Mesenchymal stem cell (in vitro differentiated cells and primary cell): ENCODE data around the gene TAF3.

Source experiments
- DNase-seq: peaks from one replicate; pipeline ENCODE4 v3.0.0-alpha.2; 2013
- H2AFZ ChIP-seq: one replicate; pipeline ENCODE4 v1.6.1; 2013; ENCODE audit warnings: low read depth, mild to moderate bottlenecking, control low read depth, inconsistent platforms, low read length, moderate library complexity
- H2AK5ac ChIP-seq: 2 replicates; pipeline ENCODE4 v1.6.1; 2013; ENCODE audit warnings: low read length, moderate library complexity, mild to moderate bottlenecking, inconsistent platforms; ENCODE audit not compliant: severe bottlenecking
- H2BK120ac ChIP-seq: one replicate; pipeline ENCODE4 v1.6.1; 2013; ENCODE audit warnings: low read depth, mild to moderate bottlenecking, inconsistent platforms, low read length, moderate library complexity
- H2BK12ac ChIP-seq, 2 experiments: one replicate each; pipeline ENCODE4 v1.6.1; 2013; ENCODE audit warnings: inconsistent platforms in 2 of 2, low read length in 2 of 2, mild to moderate bottlenecking in 2 of 2, moderate library complexity in 2 of 2, control low read depth in 1 of 2
- H2BK15ac ChIP-seq: one replicate; pipeline ENCODE4 v1.6.1; 2013; ENCODE audit warnings: mild to moderate bottlenecking, low read depth, inconsistent platforms; ENCODE audit not compliant: poor library complexity, severe bottlenecking
- H2BK5ac ChIP-seq: 2 replicates; pipeline ENCODE4 v1.6.1; 2013; ENCODE audit warnings: low read depth, mild to moderate bottlenecking, low read length, control low read depth, inconsistent platforms; ENCODE audit not compliant: poor library complexity, severe bottlenecking
- H3K14ac ChIP-seq, 2 experiments: one replicate each; pipeline ENCODE4 v1.6.1; 2013; ENCODE audit warnings: inconsistent platforms in 2 of 2, low read length in 2 of 2, control low read depth in 1 of 2, mild to moderate bottlenecking in 1 of 2, moderate library complexity in 1 of 2
- H3K18ac ChIP-seq, 2 experiments: one replicate each; pipeline ENCODE4 v1.6.1; 2013; ENCODE audit warnings: inconsistent platforms in 2 of 2, low read length in 2 of 2, control low read depth in 1 of 2, low read depth in 1 of 2, mild to moderate bottlenecking in 1 of 2
- H3K23ac ChIP-seq, 2 experiments: one replicate each; pipeline ENCODE4 v1.6.1; 2013; ENCODE audit warnings: inconsistent platforms in 2 of 2, low read length in 2 of 2, mild to moderate bottlenecking in 2 of 2, moderate library complexity in 2 of 2, control low read depth in 1 of 2
- H3K27ac ChIP-seq: 2 replicates; pipeline ENCODE4 v1.5.1; 2013; ENCODE audit warnings: mild to moderate bottlenecking, moderate library complexity, low read length, control low read depth, inconsistent platforms; ENCODE audit not compliant: poor library complexity, severe bottlenecking
- H3K27me3 ChIP-seq, 2 experiments: 2 replicates each; pipeline versions ENCODE4 v1.6.1 to v1.7.0; 2013; ENCODE audit warnings: low read length in 2 of 2, mild to moderate bottlenecking in 2 of 2, moderate library complexity in 2 of 2, control low read depth in 1 of 2, inconsistent platforms in 1 of 2; ENCODE audit not compliant: control insufficient read depth in 1 of 2, insufficient read depth in 1 of 2
- H3K36me3 ChIP-seq, 2 experiments: 2 replicates each; pipeline versions ENCODE4 v1.6.1 to v1.7.0; 2013; ENCODE audit warnings: low read length in 2 of 2, control low read depth in 1 of 2, inconsistent platforms in 1 of 2, low read depth in 1 of 2, mild to moderate bottlenecking in 1 of 2; ENCODE audit not compliant: insufficient read depth in 2 of 2, control insufficient read depth in 1 of 2
- H3K4ac ChIP-seq, 2 experiments: one replicate each; pipeline ENCODE4 v1.6.1; 2013; ENCODE audit warnings: inconsistent platforms in 2 of 2, low read length in 2 of 2, mild to moderate bottlenecking in 2 of 2, moderate library complexity in 2 of 2, control low read depth in 1 of 2, low read depth in 1 of 2
- H3K4me1 ChIP-seq: 2 replicates; pipeline ENCODE4 v1.6.1; 2013; ENCODE audit warnings: low read depth, low read length, control low read depth; ENCODE audit not compliant: control insufficient read depth, insufficient read depth
- H3K4me2 ChIP-seq: 2 replicates; pipeline ENCODE4 v1.6.1; 2013; ENCODE audit warnings: low read length, mild to moderate bottlenecking, inconsistent platforms; ENCODE audit not compliant: poor library complexity, severe bottlenecking
- H3K4me3 ChIP-seq, 2 experiments: 2 replicates each; pipeline versions ENCODE4 v1.5.1 to v1.7.0; 2013; ENCODE audit warnings: low read length in 2 of 2, mild to moderate bottlenecking in 2 of 2, control low read depth in 1 of 2, low read depth in 1 of 2; ENCODE audit not compliant: insufficient read depth in 1 of 2
- H3K79me1 ChIP-seq: replicated peaks from 2 replicates; pipeline ENCODE4 v1.6.1; 2013; ENCODE audit warnings: mild to moderate bottlenecking, control low read depth, low read length, inconsistent platforms; ENCODE audit not compliant: poor library complexity, severe bottlenecking
- H3K9ac ChIP-seq: 2 replicates; pipeline ENCODE4 v1.7.0; 2013; ENCODE audit warnings: mild to moderate bottlenecking, low read length, moderate library complexity
- H3K9me3 ChIP-seq: 2 replicates; pipeline ENCODE4 v1.7.0; 2013; ENCODE audit warnings: mild to moderate bottlenecking, low read length; ENCODE audit not compliant: control insufficient read depth
- H4K8ac ChIP-seq: one replicate; pipeline ENCODE4 v1.6.1; 2013; ENCODE audit warnings: inconsistent platforms, mild to moderate bottlenecking, low read length, moderate library complexity
- H4K91ac ChIP-seq: one replicate; pipeline ENCODE4 v1.6.1; 2013; ENCODE audit warnings: mild to moderate bottlenecking, low read length, inconsistent platforms
- WGBS: methylation state at CpG from one replicate; pipeline ENCODE4 v1.1.7; 2013; ENCODE audit warnings: mixed read lengths; 5-methylcytosine and 5-hydroxymethylcytosine counted together

The TAF3 gene

GRCh38 chr10:8035641-8036470, 217.6 kb downstream of the TAF3 start:
- Histone ChIP-seq H3K23ac (no peak overlapping the region), H3K18ac (no peak overlapping the region), H3K4me1 (peaks cover 22% of the 10 kb centered on the region), H3K4ac (no peak overlapping the region), H4K91ac (no peak overlapping the region), H3K9me3 (peaks cover 2% of the 10 kb centered on the region), H3K79me1 (no peaks in the 10 kb centered on the region), H2AK5ac (no peak overlapping the region), H3K27me3 (peaks cover 92 to 100% of the 10 kb centered on the region in 2 experiments), H2AFZ (no peak overlapping the region), H2BK120ac (no peak overlapping the region), H3K27ac (no peak overlapping the region), H3K4me2 (no peak overlapping the region), H2BK12ac (no peak overlapping the region), H3K14ac (no peak overlapping the region), H3K36me3 (peaks cover 0 to 2% of the 10 kb centered on the region in 2 experiments), H3K9ac (no peak overlapping the region), H4K8ac (no peak overlapping the region), H2BK15ac (no peak overlapping the region), H2BK5ac (no peak overlapping the region), H3K4me3 (no peak overlapping the region)
- WGBS, result 3% methylated on average over 38 of the region's 47 CpGs
- no peak for DNase-seq

- no peak overlapping the region for H2BK120ac ChIP-seq
- no peak overlapping the region for H2BK5ac ChIP-seq
- H2BK12ac ChIP-seq, result no peak overlapping the region
- H2BK15ac ChIP-seq, result no peak overlapping the region
- no peak overlapping the region for H4K91ac ChIP-seq
- H3K4me1 ChIP-seq, result peaks cover 22% of the 10 kb centered on the region
- H3K4me3 ChIP-seq, result no peak overlapping the region
- no peak overlapping the region for H3K23ac ChIP-seq
- no peak overlapping the region for H3K27ac ChIP-seq
- 9% methylated on average over 13 of the region's 18 CpGs for WGBS
- H3K36me3 ChIP-seq, result peaks cover 0 to 2% of the 10 kb centered on the region in 2 experiments
- H3K27me3 ChIP-seq, result peaks cover 93 to 100% of the 10 kb centered on the region in 2 experiments
- no peak overlapping the region for H3K9ac ChIP-seq
- H3K79me1 ChIP-seq, result no peaks in the 10 kb centered on the region
- H3K18ac ChIP-seq, result no peak overlapping the region
- no peak overlapping the region for H2AK5ac ChIP-seq
- H3K4me2 ChIP-seq, result no peak overlapping the region
- H4K8ac ChIP-seq, result no peak overlapping the region
- H3K14ac ChIP-seq, result no peak overlapping the region
- DNase-seq, result no peak
- no peak overlapping the region for H2AFZ ChIP-seq
- H3K4ac ChIP-seq, result no peak overlapping the region
- peaks cover 2% of the 10 kb centered on the region for H3K9me3 ChIP-seq
Measured at GRCh38 chr10:8036506-8037198, 218.3 kb downstream of the TAF3 start.

- Histone ChIP-seq H3K9ac (no peak overlapping the region), H3K27ac (no peak overlapping the region), H3K36me3 (peaks cover 0 to 2% of the 10 kb centered on the region in 2 experiments), H2BK12ac (no peak overlapping the region), H4K8ac (no peak overlapping the region), H2BK15ac (no peak overlapping the region), H2BK5ac (no peak overlapping the region), H2AFZ (no peak overlapping the region), H3K9me3 (peaks cover 2% of the 10 kb centered on the region), H3K23ac (no peak overlapping the region), H2BK120ac (no peak overlapping the region), H3K14ac (no peak overlapping the region), H3K4me1 (peaks cover 25% of the 10 kb centered on the region), H3K4me2 (no peak overlapping the region), H3K79me1 (no peaks in the 10 kb centered on the region), H3K4ac (no peak overlapping the region), H3K4me3 (no peak overlapping the region), H4K91ac (no peak overlapping the region), H3K18ac (no peak overlapping the region), H3K27me3 (peaks cover 95 to 100% of the 10 kb centered on the region in 2 experiments), H2AK5ac (no peak overlapping the region)
- DNase-seq, result no peak
- WGBS, result under 1% methylated on average over 30 of the region's 32 CpGs
Measured at GRCh38 chr10:8037199-8037801, 219.0 kb downstream of the TAF3 start.
